NK-92 (cell line): Measurements from ENCODE around the gene ZKSCAN2.

Source experiments
- DNase-seq: peaks from one replicate; lab custom pipeline; 2025; ENCODE audit not compliant: unreplicated experiment; lab: John Stamatoyannopoulos, UW

Gene ZKSCAN2

DNA sequence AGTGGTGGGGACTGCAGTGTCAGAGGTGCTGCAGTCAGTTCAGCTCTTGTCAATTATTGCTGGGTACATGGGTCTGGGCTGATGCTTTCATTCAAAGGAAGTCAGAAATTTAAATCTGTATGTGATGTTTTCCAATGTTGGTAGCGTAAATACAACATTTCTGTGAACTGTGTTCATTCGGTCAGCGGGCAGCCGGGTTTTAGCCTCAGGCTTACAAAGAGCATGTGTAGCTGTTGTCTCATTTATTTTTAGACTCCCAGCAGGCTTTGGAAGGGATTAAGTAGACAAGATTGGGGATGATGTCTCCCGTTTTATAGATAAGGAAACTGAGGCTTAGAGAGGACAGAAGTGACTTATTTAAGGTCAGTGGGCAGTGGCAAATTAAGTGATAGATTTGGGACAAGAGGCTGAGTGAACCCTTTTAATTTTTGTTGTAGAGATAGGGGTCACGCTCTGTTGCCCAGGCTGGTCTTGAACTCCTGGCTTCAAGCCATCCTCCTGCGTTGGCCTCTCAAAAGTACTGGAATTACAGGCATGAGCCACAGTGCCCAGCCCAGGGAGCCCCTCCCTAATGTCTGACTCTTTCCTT, 32.8 kb downstream of the ZKSCAN2 start:
- DNase-seq = no peak

DNA sequence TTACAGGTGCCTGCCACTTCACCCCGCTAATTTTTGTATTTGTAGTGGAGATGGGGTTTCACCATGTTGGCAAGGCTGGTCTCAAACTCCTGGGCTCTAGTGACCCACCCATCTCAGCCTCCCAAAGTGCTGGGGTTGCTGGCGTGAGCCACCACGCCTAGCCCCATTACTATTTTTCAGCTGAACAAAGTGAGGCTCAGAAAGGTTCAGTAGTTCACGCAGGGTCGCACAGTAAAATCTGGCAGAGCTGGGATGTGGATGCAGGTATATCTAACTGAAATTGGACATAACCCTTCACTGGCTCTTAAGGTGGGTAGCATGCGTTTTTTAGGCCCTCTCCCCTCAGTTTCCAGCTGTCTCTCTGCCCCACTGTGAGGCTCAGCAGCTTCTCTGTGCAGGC, 33.7 kb downstream of the ZKSCAN2 start:
- DNase-seq = no peak

DNA sequence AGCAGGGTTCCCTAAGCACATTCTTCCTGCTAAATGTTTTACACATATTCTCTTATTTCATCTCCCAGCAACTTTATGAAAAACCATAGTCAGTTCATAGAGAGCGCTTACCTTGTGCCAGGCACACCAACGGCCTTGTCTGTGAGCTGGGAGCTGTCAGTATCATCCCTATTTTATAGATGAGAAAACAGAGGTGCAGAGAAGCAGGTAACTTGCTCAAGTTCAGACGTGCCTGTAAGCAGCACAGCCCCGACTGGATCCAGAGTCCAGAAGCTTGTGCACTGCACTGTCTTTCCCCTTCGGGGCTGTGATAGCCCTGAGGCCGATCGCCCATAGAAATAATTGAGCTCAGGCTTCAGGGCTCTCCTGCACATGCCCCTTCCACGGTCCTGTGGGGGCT, 34.7 kb downstream of the ZKSCAN2 start:
- no peak for DNase-seq

DNA sequence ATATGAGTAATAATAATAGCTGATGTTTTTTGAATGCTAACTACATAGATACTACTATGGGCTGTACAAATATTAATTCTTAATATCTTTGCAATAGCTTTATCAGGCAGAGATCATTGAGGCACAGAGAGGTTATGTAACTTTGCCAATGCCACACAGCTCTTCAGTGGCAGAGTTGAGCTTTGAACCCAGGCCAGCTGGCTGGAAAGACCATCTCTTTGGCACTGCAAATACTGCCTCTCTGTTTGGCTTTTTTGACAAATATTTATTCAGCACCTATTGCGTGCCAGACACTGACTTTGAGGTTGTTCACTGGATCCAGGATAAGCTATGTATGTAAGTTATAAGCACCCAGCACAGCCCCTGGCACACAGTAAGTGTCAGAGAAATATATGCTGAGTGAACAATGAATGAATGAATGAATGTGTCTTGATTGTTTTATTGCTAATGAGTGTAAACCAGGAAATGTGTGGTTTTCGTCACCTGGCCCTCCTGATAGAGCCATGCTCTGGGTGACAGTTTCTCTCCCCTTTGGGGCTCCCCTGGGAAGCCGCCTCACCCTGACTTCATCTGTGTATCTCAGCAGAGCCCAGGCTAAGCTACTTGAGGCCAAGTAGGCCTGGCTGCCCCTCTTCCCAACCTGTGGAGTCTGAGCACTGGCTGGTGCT, 38.4 kb downstream of the ZKSCAN2 start:
- DNase-seq = no peak

DNA sequence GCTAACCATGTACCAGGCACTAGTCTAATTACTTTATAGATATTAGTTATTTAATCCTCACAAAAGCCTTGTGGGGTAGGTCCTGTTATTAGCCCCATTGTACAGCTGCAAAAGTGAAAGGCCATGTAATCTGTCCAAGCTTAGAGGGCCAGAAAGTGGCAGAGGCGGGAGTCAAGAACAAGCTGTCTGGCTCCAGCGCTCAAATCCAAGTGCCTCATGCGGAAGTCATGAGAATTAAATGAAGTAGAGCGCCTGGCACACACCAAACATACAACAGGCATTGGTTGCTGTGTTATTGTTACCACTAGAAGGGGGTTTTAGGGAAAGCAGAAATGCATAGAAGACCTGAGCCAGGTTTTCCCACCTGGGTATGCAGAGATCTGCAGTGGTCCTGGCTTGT, 39.7 kb downstream of the ZKSCAN2 start:
- no peak for DNase-seq

DNA sequence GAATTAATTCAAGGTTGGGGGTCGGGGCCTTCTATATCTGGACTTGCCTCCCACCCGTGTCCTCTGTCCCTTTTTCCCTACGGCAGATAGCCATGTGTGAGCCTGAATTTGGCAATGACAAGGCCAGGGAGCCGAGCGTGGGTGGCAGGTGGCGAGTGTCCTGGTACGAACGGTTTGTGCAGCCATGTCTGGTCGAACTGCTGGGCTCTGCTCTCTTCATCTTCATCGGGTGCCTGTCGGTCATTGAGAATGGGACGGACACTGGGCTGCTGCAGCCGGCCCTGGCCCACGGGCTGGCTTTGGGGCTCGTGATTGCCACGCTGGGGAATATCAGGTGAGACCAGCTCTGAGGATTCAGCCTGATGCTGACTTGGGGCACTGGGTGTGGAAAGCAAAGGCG, 40.5 kb downstream of the ZKSCAN2 start:
- DNase-seq = no peak

DNA sequence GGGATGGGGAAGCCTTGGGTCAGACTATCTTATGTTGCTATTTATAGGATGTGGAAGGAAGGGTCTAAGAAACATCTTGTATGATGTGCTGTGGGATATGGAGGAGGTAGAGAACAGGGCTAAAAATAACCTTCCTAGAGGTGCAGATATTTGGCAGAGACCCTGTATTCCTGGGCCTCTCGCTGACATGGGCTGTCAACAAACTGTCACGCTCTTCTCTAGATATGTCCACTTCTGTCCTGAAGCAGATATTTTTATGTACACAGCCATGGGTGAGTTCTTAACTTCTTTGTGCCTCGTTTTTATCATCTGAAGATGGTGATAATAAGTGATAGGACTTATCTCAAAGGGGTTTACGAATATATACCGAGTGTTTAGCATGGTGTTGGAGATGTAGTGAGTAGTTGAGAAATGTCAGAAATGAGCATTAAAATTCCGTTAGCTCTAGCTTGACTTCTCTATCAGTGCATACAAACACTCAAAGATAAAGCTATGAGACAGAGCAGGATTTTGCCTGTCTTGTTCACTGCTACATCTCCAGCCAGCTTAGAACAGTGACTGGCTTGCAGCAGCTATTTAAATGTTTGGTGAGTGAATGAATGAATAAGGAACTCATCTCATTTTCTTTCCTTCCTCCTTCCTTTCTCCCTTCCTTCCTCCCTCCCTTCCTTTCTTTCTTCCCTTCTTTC, 43.8 kb downstream of the ZKSCAN2 start:
- DNase-seq = no peak

DNA sequence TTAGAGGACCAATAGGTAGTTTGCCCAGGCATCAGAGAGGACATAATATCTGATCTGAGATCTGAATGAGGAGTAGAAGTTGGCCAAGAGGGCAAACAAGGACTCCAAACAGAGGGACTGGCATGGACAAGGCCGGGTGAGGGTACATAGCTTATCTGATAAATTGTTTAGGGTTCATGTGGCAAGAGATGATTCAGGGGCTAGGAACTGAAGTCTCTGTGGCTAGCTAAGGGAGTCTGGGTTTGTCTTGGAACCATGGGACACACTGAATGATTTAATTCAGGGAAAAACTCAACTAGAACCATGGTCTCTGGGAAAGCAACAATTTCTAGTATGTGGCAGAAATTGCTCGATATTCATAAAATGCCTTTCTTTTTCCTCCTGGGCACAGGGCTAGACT, 45.0 kb downstream of the ZKSCAN2 start:
- no peak for DNase-seq

DNA sequence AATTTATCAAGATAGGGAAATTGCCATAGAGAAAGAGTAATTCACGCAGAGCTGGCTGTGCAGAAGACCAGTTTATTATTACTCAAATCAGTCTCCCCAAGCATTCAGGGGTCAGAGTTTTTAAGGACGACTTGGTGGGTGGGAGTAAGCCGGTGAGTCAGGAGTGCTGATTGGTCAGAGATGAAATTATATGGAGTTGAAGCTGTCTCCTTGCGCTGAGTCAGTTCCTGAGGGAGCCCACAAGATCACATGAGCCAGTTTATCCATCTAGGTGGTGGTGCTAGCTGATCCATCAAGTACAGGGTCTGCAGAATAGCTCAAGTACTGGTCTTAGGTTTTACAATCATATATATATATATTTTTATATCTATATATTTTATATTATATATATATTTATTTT, 46.9 kb downstream of the ZKSCAN2 start:
- DNase-seq = no peak

DNA sequence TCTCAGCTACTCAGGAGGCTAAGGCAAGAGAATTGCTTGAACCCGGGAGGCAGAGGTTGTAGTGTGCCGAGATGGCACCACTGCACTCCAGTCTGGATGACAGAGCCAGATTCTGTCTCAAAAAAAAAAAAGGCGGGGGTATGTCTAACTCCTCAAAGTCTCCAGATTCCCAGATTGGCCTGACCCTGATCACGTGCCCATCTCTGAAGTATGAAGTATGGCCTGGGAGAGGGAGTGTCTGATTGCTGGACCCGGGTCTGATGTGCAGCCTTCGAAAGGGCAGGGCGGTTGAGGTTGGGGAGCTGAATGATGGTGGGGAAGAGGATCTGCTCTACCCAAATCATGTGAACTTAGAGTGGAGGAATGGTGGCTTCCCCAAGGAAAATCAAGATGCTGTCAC, 58.2 kb downstream of the ZKSCAN2 start:
- no peak for DNase-seq

DNA sequence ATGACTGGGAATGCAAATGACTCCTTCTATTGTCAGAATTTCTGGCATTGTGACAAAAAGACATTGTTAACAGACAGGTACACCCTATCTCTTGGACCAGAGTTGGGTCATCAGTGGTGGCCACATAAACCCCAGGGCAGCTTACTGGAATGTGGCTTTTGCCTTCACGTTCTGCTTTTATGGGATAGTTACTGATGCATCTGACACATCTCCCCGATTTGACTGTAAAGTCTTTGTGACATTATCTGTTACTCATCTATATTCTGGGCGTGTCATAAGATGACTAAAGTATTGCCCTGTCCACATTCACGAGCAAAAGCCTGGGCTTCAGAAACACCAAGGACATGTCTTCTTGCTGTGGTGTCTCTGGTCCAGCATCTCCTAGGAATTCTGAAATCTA, 59.6 kb downstream of the ZKSCAN2 start:
- DNase-seq = no peak

DNA sequence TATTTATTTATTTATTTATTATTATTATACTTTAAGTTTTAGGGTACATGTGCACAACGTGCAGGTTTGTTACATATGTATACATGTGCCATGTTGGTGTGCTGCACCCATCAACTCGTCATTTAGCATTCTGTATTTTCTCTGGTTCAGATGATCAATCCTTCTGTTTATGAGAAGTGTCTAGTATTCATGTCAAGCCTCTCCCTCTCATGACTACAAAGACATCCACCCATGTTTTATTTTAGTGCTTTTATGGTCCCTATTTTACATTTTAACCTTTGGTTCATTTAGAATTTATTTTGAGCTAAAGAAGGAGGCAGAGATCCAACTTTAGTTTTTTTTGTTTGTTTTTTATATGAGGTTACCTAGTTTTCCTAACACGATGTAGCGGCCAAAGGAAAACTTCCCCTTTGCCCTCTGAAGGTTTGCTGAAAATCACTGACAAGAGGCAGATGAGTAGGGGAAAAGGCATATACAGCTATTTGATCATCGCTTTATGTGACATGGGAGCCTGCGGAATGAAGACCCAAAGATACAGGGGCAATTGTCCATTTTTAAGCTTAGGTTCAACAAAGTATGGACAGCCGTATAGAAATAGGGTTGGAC, 63.3 kb downstream of the ZKSCAN2 start:
- DNase-seq = no peak

DNA sequence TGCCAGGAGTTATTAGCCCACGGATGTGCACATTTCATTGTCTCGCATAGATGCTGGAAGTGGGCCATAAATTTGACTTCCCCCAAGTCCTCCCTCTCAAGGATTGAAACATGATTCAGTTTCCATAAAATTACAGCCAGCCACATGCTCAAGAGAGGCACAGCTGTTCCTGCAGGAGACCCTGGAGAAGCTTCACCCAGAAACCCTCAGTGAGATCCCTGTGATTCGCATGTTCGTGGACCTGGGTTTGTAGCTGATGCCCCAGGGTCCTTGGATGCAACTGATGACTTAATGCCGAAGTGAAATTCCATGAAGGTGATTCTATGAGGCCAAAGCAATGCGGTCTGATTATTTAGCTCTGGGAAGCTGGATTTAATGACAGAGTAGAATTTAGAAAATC, 65.5 kb downstream of the ZKSCAN2 start:
- no peak for DNase-seq

DNA sequence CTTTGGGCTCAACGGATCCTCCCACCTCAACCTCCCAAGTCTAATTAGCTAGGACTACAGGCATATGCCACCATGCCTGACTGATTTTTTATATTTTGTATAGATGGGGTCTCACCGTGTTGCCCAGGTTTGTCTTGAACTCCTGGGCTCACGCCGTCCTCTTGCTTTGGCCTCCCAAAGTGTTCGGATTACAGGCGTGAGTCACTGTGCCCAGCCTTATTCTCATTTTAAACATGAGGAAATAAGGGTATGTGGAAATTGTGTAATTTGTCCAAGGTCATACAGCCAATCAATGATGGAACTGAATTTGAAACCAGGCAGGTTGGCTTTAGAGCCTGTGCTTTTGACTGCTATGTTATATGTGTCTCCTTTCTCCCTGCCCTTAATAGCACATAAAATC, 68.3 kb downstream of the ZKSCAN2 start:
- no peak for DNase-seq

DNA sequence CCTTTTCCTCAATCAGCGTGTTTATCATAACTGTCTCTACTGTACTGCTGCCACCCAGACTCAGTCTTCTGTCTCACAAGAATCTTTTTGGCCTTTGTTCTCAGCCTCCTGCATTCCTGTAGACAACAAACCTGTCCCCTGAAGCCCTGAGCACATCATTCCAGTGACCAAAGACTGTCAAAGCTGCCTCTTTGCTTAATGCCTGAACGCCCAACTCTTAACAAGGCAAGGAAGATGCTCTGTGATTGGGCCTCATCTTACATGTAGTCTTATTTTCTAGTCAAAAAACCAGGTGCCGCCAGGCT, 70.2 kb downstream of the ZKSCAN2 start:
- no peak for DNase-seq
